Activated naive CD4-positive, alpha-beta T cell treated with anti-CD3 and anti-CD28 coated beads, Interleukin-2, amount 10 ng/mL, durations not matched to agents 7 days and 5 days (primary cell): ENCODE data around the gene FAF1.
"Not testable (repeated sequence)": the region's sequence is repeated elsewhere in the genome, so short reads cannot be mapped to it uniquely, and the experiment has no call there.

Source experiments
- CTCF ChIA-PET: fragments of 350-600 bp; sonication (Branson Sonifier 250); formaldehyde crosslinking; loops from one replicate; lab custom pipeline; 2021; ENCODE audit warnings: antibody characterized with exemption; lab: Charles Lee
- DNase-seq: peaks from one replicate; pipeline ENCODE4 v3.0.0-alpha.2; 2020
- H3K27ac Mint-ChIP-seq: one replicate; pipeline ENCODE4 v1.8.0; 2021; ENCODE audit warnings: mild to moderate bottlenecking, moderate library complexity, mixed read lengths
- H3K27me3 Mint-ChIP-seq: one replicate; pipeline ENCODE4 v1.8.0; 2021; ENCODE audit warnings: mild to moderate bottlenecking, mixed read lengths
- H3K36me3 Mint-ChIP-seq: one replicate; pipeline ENCODE4 v1.8.0; 2021; ENCODE audit warnings: mixed read lengths
- H3K4me1 Mint-ChIP-seq: one replicate; pipeline ENCODE4 v1.8.0; 2021; ENCODE audit warnings: mixed read lengths
- H3K4me3 Mint-ChIP-seq: one replicate; pipeline ENCODE4 v1.8.0; 2021; ENCODE audit warnings: mild to moderate bottlenecking, moderate library complexity, mixed read lengths
- H3K9me3 Mint-ChIP-seq: one replicate; pipeline ENCODE4 v1.8.0; 2021; ENCODE audit warnings: mixed read lengths

The FAF1 gene

DNA sequence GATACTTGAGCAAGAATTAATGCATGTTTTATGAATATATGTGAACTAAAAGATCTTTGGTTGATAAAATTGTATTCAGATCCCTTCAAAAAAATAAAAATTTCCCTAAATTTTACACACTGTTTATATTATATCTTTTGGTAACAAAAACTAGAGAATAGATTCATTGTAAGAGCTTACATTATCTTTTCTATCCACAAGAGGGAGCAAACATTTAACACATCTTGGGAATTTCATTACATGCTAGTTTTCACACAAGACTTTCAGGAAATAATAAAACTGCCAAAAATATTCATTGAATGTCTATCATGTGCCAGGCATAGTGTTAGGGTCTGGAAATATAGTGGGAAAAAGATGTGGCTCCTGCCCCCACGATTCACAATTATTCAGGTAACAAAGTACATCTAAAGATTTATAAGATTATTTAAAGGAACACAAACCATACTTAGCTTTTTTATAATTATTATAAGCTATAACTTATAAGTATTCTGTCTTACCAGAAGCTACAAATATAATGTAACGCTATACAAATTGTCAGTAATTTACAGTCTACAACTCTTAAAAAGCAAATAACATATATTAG lies 30.6 kb downstream of the FAF1 start:
- no peaks in the 10 kb centered on the region for H3K9me3 Mint-ChIP-seq
- CTCF ChIA-PET = interaction anchor here (0.6 to 2.6 kb wide), 15 partner anchors 8 to 587 kb away, joined by 3 to 45 read pairs (median 3); partner anchors contain the start of genes CDKN2C and FAF1
- no peak overlapping the region for H3K27ac Mint-ChIP-seq
- DNase-seq = no peak
- peaks cover 3% of the 10 kb centered on the region for H3K36me3 Mint-ChIP-seq
- no peak overlapping the region for H3K4me3 Mint-ChIP-seq
- H3K4me1 Mint-ChIP-seq = peaks cover 13% of the 10 kb centered on the region
- no peaks in the 10 kb centered on the region for H3K27me3 Mint-ChIP-seq

- Mint-ChIP-seq H3K27me3 (no peaks in the 10 kb centered on the region), H3K36me3 (peaks cover 23% of the 10 kb centered on the region), H3K9me3 (peaks cover 19% of the 10 kb centered on the region), H3K4me3 (no peak overlapping the region), H3K4me1 (no peaks in the 10 kb centered on the region), H3K27ac (no peak overlapping the region)
- no peak for DNase-seq
- CTCF ChIA-PET = no interaction called here
These were observed 36.5 kb downstream of the FAF1 start for GRCh38 chr1:50923564-50923963.

- no peak for DNase-seq
- H3K36me3 Mint-ChIP-seq = peaks cover 23% of the 10 kb centered on the region
- H3K9me3 Mint-ChIP-seq = peaks cover 19% of the 10 kb centered on the region
- no peaks in the 10 kb centered on the region for H3K4me1 Mint-ChIP-seq
- CTCF ChIA-PET = interaction anchor here (0.6 to 0.9 kb wide), 3 partner anchors 8 to 273 kb away, joined by 3 to 4 read pairs (median 3); no protein-coding TSS in a partner anchor
- no peak overlapping the region for H3K4me3 Mint-ChIP-seq
- H3K27ac Mint-ChIP-seq = no peak overlapping the region
- no peaks in the 10 kb centered on the region for H3K27me3 Mint-ChIP-seq
These were observed 39.0 kb downstream of the FAF1 start for GRCh38 chr1:50921029-50921428.

- Mint-ChIP-seq H3K36me3 (peaks cover 23% of the 10 kb centered on the region), H3K27me3 (no peaks in the 10 kb centered on the region), H3K27ac (no peak overlapping the region), H3K9me3 (peaks cover 19% of the 10 kb centered on the region), H3K4me1 (no peaks in the 10 kb centered on the region), H3K4me3 (no peak overlapping the region)
- no peak for DNase-seq
- CTCF ChIA-PET = interaction anchor here (0.9 kb wide), 1 partner anchor 10 kb away, joined by 4 read pairs; no protein-coding TSS in a partner anchor
These were observed 39.7 kb downstream of the FAF1 start for GRCh38 chr1:50920409-50920808.

DNA sequence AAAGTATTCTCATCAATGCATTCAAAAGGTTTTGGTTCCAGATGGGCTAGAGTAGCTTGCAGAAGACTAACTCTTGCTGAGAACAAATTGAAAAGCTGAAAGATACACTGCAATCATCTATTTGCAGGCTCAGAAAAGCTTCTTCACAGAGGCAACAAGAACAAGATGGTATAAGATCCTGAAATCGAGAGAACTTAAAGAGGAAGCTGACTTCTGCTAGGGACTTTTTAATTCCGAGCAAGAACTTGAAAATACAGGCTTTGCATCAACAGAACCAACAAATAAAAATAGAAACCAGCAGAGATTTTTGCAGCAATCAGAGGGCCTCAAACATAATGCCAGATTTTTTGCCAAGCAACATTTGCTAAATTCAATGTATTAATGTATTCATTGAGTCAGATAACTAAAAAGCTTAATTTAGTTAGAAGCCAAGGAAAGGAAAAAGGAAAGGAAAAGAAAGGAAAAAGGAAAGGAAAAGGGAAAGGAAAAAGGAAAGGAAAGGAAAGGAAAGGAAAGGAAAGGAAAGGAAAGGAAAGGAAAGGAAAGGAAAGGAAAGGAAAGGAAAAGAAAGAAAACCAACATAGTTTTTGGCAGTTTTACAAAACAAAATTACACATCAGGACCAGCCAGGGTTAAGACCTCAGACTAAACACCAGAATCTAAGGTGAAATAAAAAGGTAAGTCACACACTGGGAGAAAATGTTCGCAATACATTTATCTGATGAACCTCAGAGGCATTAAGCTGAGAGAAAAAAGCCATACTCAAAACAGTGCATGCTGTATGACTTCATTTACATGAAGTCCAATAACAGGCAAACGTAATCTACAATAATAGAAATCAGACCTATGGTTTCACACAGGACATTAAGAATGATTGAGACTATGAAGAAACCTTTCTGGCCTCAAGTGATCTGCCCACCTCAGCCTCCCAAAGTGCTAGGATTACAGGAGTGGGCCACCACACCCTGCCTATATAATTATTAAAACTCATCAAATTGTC lies 42.6 kb downstream of the FAF1 start:
- Mint-ChIP-seq H3K4me3 (no peak overlapping the region), H3K36me3 (peaks cover 13% of the 10 kb centered on the region), H3K27ac (no peak overlapping the region), H3K4me1 (no peaks in the 10 kb centered on the region), H3K27me3 (no peaks in the 10 kb centered on the region), H3K9me3 (peaks cover 4% of the 10 kb centered on the region)
- CTCF ChIA-PET = interaction anchor here (0.7 kb wide), 1 partner anchor 40 kb away, joined by 3 read pairs; no protein-coding TSS in a partner anchor
- no peak for DNase-seq

GRCh38 chr1:50915621-50916020 lies 44.4 kb downstream of the FAF1 start:
- no peaks in the 10 kb centered on the region for H3K4me1 Mint-ChIP-seq
- CTCF ChIA-PET = no interaction called here
- H3K9me3 Mint-ChIP-seq = no peaks in the 10 kb centered on the region
- no peak for DNase-seq
- H3K27ac Mint-ChIP-seq = no peak overlapping the region
- no peaks in the 10 kb centered on the region for H3K27me3 Mint-ChIP-seq
- peaks cover 6% of the 10 kb centered on the region for H3K36me3 Mint-ChIP-seq
- no peak overlapping the region for H3K4me3 Mint-ChIP-seq

- Mint-ChIP-seq H3K4me1 (no peaks in the 10 kb centered on the region), H3K4me3 (no peak overlapping the region), H3K27ac (no peak overlapping the region), H3K27me3 (no peaks in the 10 kb centered on the region), H3K9me3 (peaks cover 5% of the 10 kb centered on the region), H3K36me3 (peaks cover 8% of the 10 kb centered on the region)
- no peak for DNase-seq
- CTCF ChIA-PET = no interaction called here
These were observed 46.1 kb downstream of the FAF1 start for GRCh38 chr1:50913954-50914353.

- peaks cover 17% of the 10 kb centered on the region for H3K9me3 Mint-ChIP-seq
- H3K4me1 Mint-ChIP-seq, H3K27ac Mint-ChIP-seq, DNase-seq, CTCF ChIA-PET, H3K27me3 Mint-ChIP-seq, H3K36me3 Mint-ChIP-seq, H3K4me3 Mint-ChIP-seq: not testable (repeated sequence)
These were observed 49.7 kb downstream of the FAF1 start for GRCh38 chr1:50910356-50910755.

GRCh38 chr1:50907610-50908009 lies 52.5 kb downstream of the FAF1 start:
- H3K36me3 Mint-ChIP-seq, DNase-seq, CTCF ChIA-PET, H3K4me1 Mint-ChIP-seq, H3K27ac Mint-ChIP-seq, H3K27me3 Mint-ChIP-seq, H3K4me3 Mint-ChIP-seq: not testable (repeated sequence)
- peaks cover 17% of the 10 kb centered on the region for H3K9me3 Mint-ChIP-seq

DNA sequence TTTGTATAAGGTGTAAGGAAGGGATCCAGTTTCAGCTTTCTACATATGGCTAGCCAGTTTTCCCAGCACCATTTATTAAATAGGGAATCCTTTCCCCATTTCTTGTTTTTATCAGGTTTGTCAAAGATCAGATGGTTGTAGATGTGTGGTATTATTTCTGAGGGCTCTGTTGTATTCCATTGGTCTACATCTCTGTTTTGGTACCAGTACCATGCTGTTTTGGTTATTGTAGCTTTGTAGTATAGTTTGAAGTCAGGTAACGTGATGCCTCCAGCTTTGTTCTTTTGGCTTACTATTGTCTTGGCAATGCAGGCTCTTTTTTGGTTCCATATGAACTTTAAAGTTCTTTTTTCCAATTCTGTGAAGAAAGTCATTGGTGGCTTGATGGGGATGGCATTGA lies 54.0 kb downstream of the FAF1 start:
- H3K4me3 Mint-ChIP-seq, DNase-seq, H3K36me3 Mint-ChIP-seq, H3K27ac Mint-ChIP-seq, H3K27me3 Mint-ChIP-seq, H3K4me1 Mint-ChIP-seq, CTCF ChIA-PET: not testable (repeated sequence)
- peaks cover 17% of the 10 kb centered on the region for H3K9me3 Mint-ChIP-seq

GRCh38 chr1:50902419-50902818 lies 57.6 kb downstream of the FAF1 start:
- Mint-ChIP-seq H3K27me3 (no peaks in the 10 kb centered on the region), H3K36me3 (no peaks in the 10 kb centered on the region), H3K4me3 (no peak overlapping the region), H3K27ac (no peak overlapping the region), H3K4me1 (no peaks in the 10 kb centered on the region), H3K9me3 (peaks cover 5% of the 10 kb centered on the region)
- no peak for DNase-seq
- CTCF ChIA-PET = no interaction called here

- peaks cover 5% of the 10 kb centered on the region for H3K9me3 Mint-ChIP-seq
These were observed 58.2 kb downstream of the FAF1 start for GRCh38 chr1:50901872-50902271.

DNA sequence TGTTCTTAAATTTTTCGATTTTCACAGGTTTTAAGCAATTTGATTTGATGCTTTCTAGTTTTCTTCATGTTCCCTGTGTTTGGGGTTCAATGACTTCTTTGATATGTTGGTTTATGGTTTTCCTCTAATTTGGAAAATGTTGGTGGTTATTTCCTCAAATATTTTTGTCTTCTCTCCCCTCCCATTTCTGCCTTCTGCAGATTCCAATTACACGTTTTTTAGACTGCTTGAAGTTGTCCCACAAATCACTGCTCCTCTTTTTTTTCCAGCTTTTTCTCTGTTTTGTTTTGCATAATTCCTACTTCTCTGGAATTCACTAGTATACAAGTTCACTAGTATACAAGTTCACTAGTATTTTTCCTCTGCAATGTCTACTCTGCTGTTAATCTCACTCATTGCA lies 61.3 kb downstream of the FAF1 start:
- H3K36me3 Mint-ChIP-seq = peaks cover 7% of the 10 kb centered on the region
- CTCF ChIA-PET = no interaction called here
- H3K27ac Mint-ChIP-seq = no peak overlapping the region
- H3K27me3 Mint-ChIP-seq = no peaks in the 10 kb centered on the region
- H3K4me1 Mint-ChIP-seq = no peaks in the 10 kb centered on the region
- no peak overlapping the region for H3K4me3 Mint-ChIP-seq
- no peak for DNase-seq
- H3K9me3 Mint-ChIP-seq = peaks cover 5% of the 10 kb centered on the region

More at GRCh38 chr1:50901872-50902271, 58.2 kb downstream of the FAF1 start:
- no peak overlapping the region for H3K4me3 Mint-ChIP-seq
- CTCF ChIA-PET = no interaction called here
- no peak overlapping the region for H3K27ac Mint-ChIP-seq
- no peaks in the 10 kb centered on the region for H3K36me3 Mint-ChIP-seq
- DNase-seq = no peak
- H3K4me1 Mint-ChIP-seq = no peaks in the 10 kb centered on the region
- no peaks in the 10 kb centered on the region for H3K27me3 Mint-ChIP-seq

DNA sequence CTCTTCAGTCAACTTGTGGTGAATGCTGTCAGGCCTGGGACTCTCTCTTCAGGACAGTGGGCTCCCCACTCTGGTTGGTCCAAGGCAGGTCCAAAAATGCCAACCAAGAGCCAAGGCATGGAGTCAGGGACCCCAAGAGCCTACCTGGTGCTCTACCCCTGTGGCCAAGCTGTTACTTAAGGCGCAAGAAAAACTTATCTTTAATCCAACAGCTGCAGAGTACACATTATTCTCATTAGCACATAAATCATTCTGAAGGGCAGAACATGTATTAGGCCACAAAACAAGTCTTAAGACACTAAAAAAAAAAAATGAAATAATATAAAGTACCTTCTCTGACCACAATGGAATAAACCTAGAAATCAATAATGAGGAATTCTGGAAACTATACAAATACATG lies 65.7 kb downstream of the FAF1 start:
- Mint-ChIP-seq H3K9me3 (peaks cover 26% of the 10 kb centered on the region), H3K27ac (no peak overlapping the region), H3K36me3 (peaks cover 24% of the 10 kb centered on the region), H3K4me3 (no peak overlapping the region), H3K4me1 (no peaks in the 10 kb centered on the region), H3K27me3 (no peaks in the 10 kb centered on the region)
- no peak for DNase-seq
- CTCF ChIA-PET = no interaction called here
